Measurements from ENCODE around the gene SUGP1.

- no peak for TF ChIP-seq POLR2A (IDR thresholded peaks at IDR 0.05; ENCODE audit: low read depth, low read length)
- no peak for TF ChIP-seq POLR2AphosphoS5 (IDR thresholded peaks at IDR 0.05; ENCODE audit: low read depth, low read length)
Measured at GRCh38 chr19:19274146-19274545, 46.2 kb downstream of the SUGP1 start.
